CD4-positive, alpha-beta memory T cell (primary cell): ENCODE data around the gene ZDBF2. TPM values are rescaled to one million over a fixed set of nuclear protein-coding genes. Genes with fewer than 3 reads are reported as not detected.
"Not testable (repeated sequence)": the region's sequence is repeated elsewhere in the genome, so short reads cannot be mapped to it uniquely, and the experiment has no call there.

Experiments used
- CTCF ChIA-PET: fragments of 350-600 bp; sonication (Branson Sonifier 250); formaldehyde crosslinking; loops from one replicate; lab custom pipeline; 2021; ENCODE audit warnings: inconsistent platforms; ENCODE audit not compliant: partially characterized antibody; lab: Charles Lee
- POLR2A ChIA-PET: fragments of 350-600 bp; sonication (Branson Sonifier 250); formaldehyde crosslinking; loops from one replicate; lab custom pipeline; 2021; ENCODE audit not compliant: partially characterized antibody; lab: Charles Lee
- DNase-seq, 5 donors: peaks; one replicate each; pipeline versions ENCODE4 v3.0.0 to v3.0.0-alpha.2; 2020 to 2022; ENCODE audit warnings: mixed read lengths in 1 of 5
- H3K27ac ChIP-seq: one replicate; pipeline ENCODE4 v1.7.0; 2013; ENCODE audit warnings: low read depth, low read length
- H3K27me3 ChIP-seq: 2 replicates; pipeline ENCODE4 v1.7.0; 2013; ENCODE audit warnings: mild to moderate bottlenecking, low read length, moderate library complexity; ENCODE audit not compliant: insufficient read depth
- H3K36me3 ChIP-seq: 2 replicates; pipeline ENCODE4 v1.7.0; 2013; ENCODE audit warnings: mild to moderate bottlenecking, low read length, moderate library complexity; ENCODE audit not compliant: insufficient read depth
- H3K4me1 ChIP-seq: 2 replicates; pipeline ENCODE4 v1.7.0; 2013; ENCODE audit warnings: mild to moderate bottlenecking, low read length, moderate library complexity; ENCODE audit not compliant: insufficient read depth
- H3K4me3 ChIP-seq, 2 donors: one replicate each; pipeline ENCODE4 v1.7.0; 2013; ENCODE audit warnings: low read length in 2 of 2, mild to moderate bottlenecking in 1 of 2
- H3K9me3 ChIP-seq, 2 donors: one replicate each; pipeline ENCODE4 v1.7.0; 2013; ENCODE audit warnings: low read length in 2 of 2, control low read depth in 1 of 2; ENCODE audit not compliant: control insufficient read depth in 1 of 2
- H3K27ac Mint-ChIP-seq, 7 donors: one replicate each; pipeline ENCODE4 v1.8.0; 2020 to 2021; ENCODE audit warnings: mixed read lengths in 7 of 7, mild to moderate bottlenecking in 6 of 7, inconsistent platforms in 3 of 7, moderate library complexity in 3 of 7
- H3K27me3 Mint-ChIP-seq, 2 donors: one replicate each; pipeline ENCODE4 v1.8.0; 2020 to 2021; ENCODE audit warnings: mixed read lengths in 2 of 2
- H3K36me3 Mint-ChIP-seq, 2 donors: one replicate each; pipeline ENCODE4 v1.8.0; 2020 to 2021; ENCODE audit warnings: mixed read lengths in 2 of 2, inconsistent platforms in 1 of 2, mild to moderate bottlenecking in 1 of 2
- H3K4me1 Mint-ChIP-seq, 4 donors: one replicate each; pipeline ENCODE4 v1.8.0; 2020 to 2021; ENCODE audit warnings: mixed read lengths in 4 of 4, mild to moderate bottlenecking in 1 of 4
- H3K4me3 Mint-ChIP-seq, 8 donors: one replicate each; pipeline ENCODE4 v1.8.0; 2020 to 2021; ENCODE audit warnings: mixed read lengths in 8 of 8, mild to moderate bottlenecking in 7 of 8, moderate library complexity in 6 of 8, inconsistent platforms in 3 of 8
- H3K9me3 Mint-ChIP-seq, 8 donors: one replicate each; pipeline ENCODE4 v1.8.0; 2020 to 2021; ENCODE audit warnings: mixed read lengths in 8 of 8, mild to moderate bottlenecking in 5 of 8, inconsistent platforms in 3 of 8, moderate library complexity in 1 of 8
- intact Hi-C: fragments of 100-400 bp; cut with micrococcal nuclease; formaldehyde crosslinking; loops from one replicate; pipeline ENCODE4 v1.15.1; 2023
- polyA plus RNA-seq, 2 donors: library from polyadenylated mRNA; unstranded; fragments of 300-500 nt; fragmentation: Illumina TruSeq; gene quantifications; one replicate each; pipeline ENCODE4 v1.2.3, GENCODE V29; 2021
- total RNA-seq, 2 experiments: library from RNA; stranded (reverse); gene quantifications; one replicate each; pipeline ENCODE4 v1.2.3, GENCODE V29; 2021

The ZDBF2 gene
- total and polyA plus RNA-seq, 4 experiments from 2014 or later = 3.3 to 21.4 (median 11.5) TPM

DNA sequence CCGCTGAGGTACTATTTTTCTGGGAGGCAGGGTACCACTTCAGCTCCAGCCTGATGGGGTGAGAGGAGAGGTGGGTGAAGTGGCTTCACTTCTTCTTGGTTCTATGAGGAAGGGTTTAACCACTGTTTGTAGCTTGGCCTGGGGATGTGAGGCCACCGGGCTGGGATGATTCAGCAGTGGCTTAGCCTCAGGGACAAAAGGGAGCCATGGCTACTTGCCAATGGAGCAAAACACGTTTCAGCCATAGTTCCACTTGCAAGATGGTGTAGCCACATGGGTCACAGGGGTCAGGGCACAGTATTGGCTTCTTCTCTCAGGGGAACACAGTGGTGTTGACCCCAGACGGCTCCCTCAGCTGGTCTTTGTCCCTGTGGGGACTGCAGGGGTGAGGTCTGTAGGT lies 14.9 kb downstream of the ZDBF2 start:
- Histone ChIP-seq H3K27ac (no peak overlapping the region), H3K27me3 (no peaks in the 10 kb centered on the region), H3K9me3 (no peaks in the 10 kb centered on the region), H3K4me3 (no peak overlapping the region), H3K36me3 (no peaks in the 10 kb centered on the region), H3K4me1 (no peaks in the 10 kb centered on the region)
- CTCF ChIA-PET = no interaction called here
- DNase-seq = no peak
- Mint-ChIP-seq H3K27ac (no peak overlapping the region), H3K27me3 (peaks cover 0 to 1% of the 10 kb centered on the region in 2 donors), H3K9me3 (peaks cover 0 to 28% (median 17%) of the 10 kb centered on the region in 8 donors), H3K4me1 (peaks cover 0 to 5% (median under 1%) of the 10 kb centered on the region in 4 donors), H3K4me3 (no peak overlapping the region), H3K36me3 (peaks cover 45 to 75% of the 10 kb centered on the region in 2 donors)
- intact Hi-C loops = no loop called here
- POLR2A ChIA-PET = no interaction called here

DNA sequence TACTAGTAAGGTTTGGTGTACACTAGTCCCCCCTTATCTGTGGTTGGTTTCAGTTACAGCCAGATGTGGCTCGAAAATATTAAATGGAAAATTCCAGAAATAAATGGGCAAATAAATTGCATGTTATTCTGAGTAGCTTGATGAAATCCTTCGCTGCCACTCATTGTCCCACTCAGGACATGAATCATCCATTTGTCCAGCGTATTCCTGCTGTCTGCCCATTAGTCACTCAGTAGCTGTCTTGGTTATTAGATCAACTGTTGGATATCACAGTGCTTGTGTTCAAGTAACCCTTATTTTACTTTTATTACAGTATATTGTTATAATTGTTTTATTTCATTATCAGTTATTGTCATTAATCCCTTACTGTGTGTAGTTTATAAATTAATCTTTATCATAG lies 21.7 kb downstream of the ZDBF2 start:
- peaks cover 6 to 44% of the 10 kb centered on the region in 2 donors for H3K36me3 Mint-ChIP-seq
- ChIA-PET POLR2A (no interaction called here), CTCF (no interaction called here)

DNA sequence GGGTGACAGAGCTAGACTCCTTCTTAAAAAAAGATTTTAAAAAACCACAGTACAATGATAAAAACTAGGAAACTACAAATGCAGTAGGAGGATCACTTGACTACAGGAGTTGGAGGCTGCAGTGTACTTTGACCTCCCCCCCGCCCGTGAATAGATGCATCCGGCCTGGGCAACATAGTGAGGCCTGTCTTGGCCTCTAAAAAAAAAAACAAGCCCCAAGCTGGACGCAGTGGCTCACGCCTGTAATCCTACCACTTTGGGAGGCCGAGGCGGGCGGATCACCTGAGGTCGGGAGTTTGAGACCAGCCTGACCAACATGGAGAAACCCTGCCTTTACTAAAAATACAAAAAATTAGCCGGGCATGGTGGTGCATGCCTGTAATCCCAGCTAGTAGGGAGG lies 25.1 kb downstream of the ZDBF2 start:
- H3K27ac Mint-ChIP-seq, H3K4me1 ChIP-seq, H3K27me3 ChIP-seq, H3K27me3 Mint-ChIP-seq, H3K36me3 ChIP-seq, H3K9me3 Mint-ChIP-seq, POLR2A ChIA-PET, intact Hi-C loops, DNase-seq, H3K4me3 ChIP-seq, H3K4me3 Mint-ChIP-seq, H3K4me1 Mint-ChIP-seq, H3K27ac ChIP-seq, H3K9me3 ChIP-seq: not testable (repeated sequence)
- CTCF ChIA-PET = interaction anchor here (0.6 kb wide), 1 partner anchor 96 kb away, joined by 3 read pairs; no protein-coding TSS in a partner anchor
- peaks cover 14 to 28% of the 10 kb centered on the region in 2 donors for H3K36me3 Mint-ChIP-seq

More for the DNA sequence above, 21.7 kb downstream of the ZDBF2 start:
- no peaks in the 10 kb centered on the region for H3K4me1 Mint-ChIP-seq
- DNase-seq = no peak
- H3K4me3 Mint-ChIP-seq = no peak overlapping the region
- no peak overlapping the region for H3K4me3 ChIP-seq
- peaks cover 0 to 6% (median 0%) of the 10 kb centered on the region in 8 donors for H3K9me3 Mint-ChIP-seq
- H3K27me3 ChIP-seq = no peaks in the 10 kb centered on the region
- no peak overlapping the region for H3K27ac ChIP-seq
- no peaks in the 10 kb centered on the region for H3K9me3 ChIP-seq
- H3K27me3 Mint-ChIP-seq = peaks cover 0 to 1% of the 10 kb centered on the region in 2 donors
- no peaks in the 10 kb centered on the region for H3K36me3 ChIP-seq
- intact Hi-C loops = no loop called here
- no peak overlapping the region for H3K27ac Mint-ChIP-seq
- H3K4me1 ChIP-seq = no peaks in the 10 kb centered on the region

DNA sequence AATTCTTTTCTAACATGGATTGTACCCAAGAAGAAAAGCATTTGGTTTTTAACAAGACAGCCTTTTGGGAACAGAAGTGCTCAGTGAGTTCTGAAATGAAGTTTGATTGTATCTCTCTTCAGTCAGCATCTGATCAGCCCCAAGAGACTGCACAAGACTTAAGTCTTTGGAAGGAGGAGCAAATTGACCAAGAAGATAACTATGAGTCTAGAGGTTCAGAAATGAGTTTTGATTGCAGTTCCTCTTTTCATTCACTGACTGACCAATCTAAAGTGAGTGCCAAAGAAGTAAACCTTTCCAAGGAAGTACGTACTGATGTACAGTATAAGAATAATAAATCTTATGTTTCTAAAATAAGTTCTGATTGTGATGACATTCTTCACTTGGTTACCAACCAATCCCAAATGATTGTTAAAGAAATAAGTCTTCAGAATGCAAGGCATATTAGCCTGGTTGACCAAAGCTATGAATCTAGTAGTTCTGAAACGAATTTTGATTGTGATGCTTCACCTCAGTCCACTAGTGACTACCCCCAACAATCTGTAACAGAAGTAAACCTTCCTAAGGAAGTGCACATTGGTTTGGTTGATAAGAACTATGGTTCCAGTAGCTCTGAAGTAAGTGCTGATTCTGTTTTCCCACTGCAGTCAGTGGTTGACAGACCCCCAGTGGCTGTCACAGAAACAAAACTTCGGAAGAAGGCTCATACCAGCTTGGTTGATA lies 31.2 kb downstream of the ZDBF2 start:
- H3K27ac ChIP-seq = no peak overlapping the region

DNA sequence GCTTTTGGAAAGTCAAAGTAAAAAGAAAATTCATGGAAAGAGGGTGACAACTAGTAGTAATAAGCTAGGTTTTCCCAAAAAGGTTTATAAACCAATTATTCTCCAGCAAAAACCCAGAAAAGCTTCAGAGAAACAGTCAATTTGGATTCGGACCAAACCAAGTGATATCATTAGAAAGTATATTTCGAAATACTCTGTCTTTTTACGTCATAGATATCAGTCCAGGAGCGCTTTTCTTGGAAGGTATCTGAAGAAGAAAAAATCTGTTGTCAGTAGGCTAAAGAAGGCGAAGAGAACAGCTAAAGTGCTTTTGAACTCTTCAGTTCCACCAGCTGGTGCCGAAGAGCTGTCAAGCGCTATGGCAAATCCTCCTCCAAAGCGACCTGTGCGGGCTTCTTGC lies 36.6 kb downstream of the ZDBF2 start:
- Mint-ChIP-seq H3K4me1 (no peaks in the 10 kb centered on the region), H3K9me3 (peaks cover 0 to 14% (median 5%) of the 10 kb centered on the region in 8 donors), H3K36me3 (peaks cover 3 to 9% of the 10 kb centered on the region in 2 donors), H3K27ac (no peak overlapping the region), H3K4me3 (no peak overlapping the region), H3K27me3 (no peaks in the 10 kb centered on the region)
- intact Hi-C loops = no loop called here
- Histone ChIP-seq H3K4me1 (no peaks in the 10 kb centered on the region), H3K9me3 (no peaks in the 10 kb centered on the region), H3K4me3 (no peak overlapping the region), H3K27ac (no peak overlapping the region), H3K27me3 (no peaks in the 10 kb centered on the region), H3K36me3 (no peaks in the 10 kb centered on the region)
- POLR2A ChIA-PET = no interaction called here
- CTCF ChIA-PET = interaction anchor here (1.2 kb wide), 1 partner anchor 9 kb away, joined by 3 read pairs; no protein-coding TSS in a partner anchor
- DNase-seq = no peak

More for the DNA sequence above, 31.2 kb downstream of the ZDBF2 start:
- Histone ChIP-seq H3K4me3 (no peak overlapping the region), H3K9me3 (no peaks in the 10 kb centered on the region), H3K4me1 (no peaks in the 10 kb centered on the region), H3K36me3 (no peaks in the 10 kb centered on the region), H3K27me3 (no peaks in the 10 kb centered on the region)
- Mint-ChIP-seq H3K4me3 (no peak overlapping the region), H3K4me1 (no peaks in the 10 kb centered on the region), H3K27ac (no peak overlapping the region), H3K27me3 (no peaks in the 10 kb centered on the region), H3K9me3 (peaks cover 0 to 14% (median 4%) of the 10 kb centered on the region in 8 donors), H3K36me3 (peaks cover 13 to 20% of the 10 kb centered on the region in 2 donors)
- CTCF ChIA-PET = no interaction called here
- intact Hi-C loops = no loop called here
- DNase-seq = no peak
- POLR2A ChIA-PET = no interaction called here

DNA sequence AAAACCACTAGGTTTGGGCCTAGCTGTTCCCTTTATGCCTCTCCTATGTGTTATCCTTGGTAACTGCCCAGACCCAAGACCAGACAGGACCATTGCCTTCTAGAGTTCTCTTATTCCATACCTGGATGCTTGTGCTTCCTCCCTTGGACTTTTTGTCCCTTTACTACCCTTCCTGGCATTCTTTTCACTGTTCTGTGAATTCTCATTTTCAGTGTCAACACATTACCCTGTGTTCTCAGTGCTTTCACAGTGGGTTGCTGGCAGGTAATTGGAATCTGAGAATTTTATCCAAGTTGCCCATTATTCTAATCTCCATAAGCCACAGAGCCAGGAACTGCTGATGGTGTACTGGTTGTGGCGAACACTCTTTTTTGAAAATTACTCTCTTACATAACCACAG lies 41.7 kb downstream of the ZDBF2 start:
- POLR2A ChIA-PET = no interaction called here
- no peak overlapping the region for H3K4me3 ChIP-seq
- H3K27ac ChIP-seq = no peak overlapping the region
- Mint-ChIP-seq H3K9me3 (peaks cover 0 to 22% (median 12%) of the 10 kb centered on the region in 8 donors), H3K4me1 (no peaks in the 10 kb centered on the region), H3K27me3 (no peaks in the 10 kb centered on the region), H3K27ac (no peak overlapping the region), H3K36me3 (peaks cover 3 to 4% of the 10 kb centered on the region in 2 donors), H3K4me3 (no peak overlapping the region)
- H3K27me3 ChIP-seq = no peaks in the 10 kb centered on the region
- H3K4me1 ChIP-seq = no peaks in the 10 kb centered on the region
- intact Hi-C loops = no loop called here
- DNase-seq = no peak
- no peaks in the 10 kb centered on the region for H3K36me3 ChIP-seq
- CTCF ChIA-PET = no interaction called here
- H3K9me3 ChIP-seq = peaks cover 0 to 5% of the 10 kb centered on the region in 2 donors

DNA sequence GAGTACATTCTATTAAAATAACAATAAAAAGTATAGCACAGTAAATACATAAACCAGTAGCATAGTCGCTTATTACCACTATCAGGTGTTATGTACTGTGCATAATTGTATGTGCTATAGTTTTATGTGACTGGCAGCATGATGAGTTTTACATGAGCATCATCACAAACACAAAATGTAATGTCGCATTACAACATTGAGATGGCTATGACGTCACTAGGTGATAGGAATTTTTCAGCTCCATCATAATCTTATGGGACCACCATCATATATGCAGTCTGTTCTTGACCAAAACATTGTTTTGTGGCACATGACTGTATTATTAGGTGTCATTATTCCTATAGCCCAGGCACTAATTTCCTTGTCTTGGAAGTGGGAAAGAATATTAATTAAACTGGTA lies 48.6 kb downstream of the ZDBF2 start:
- Histone ChIP-seq H3K36me3 (no peaks in the 10 kb centered on the region), H3K27ac (no peak overlapping the region), H3K4me1 (no peaks in the 10 kb centered on the region), H3K9me3 (peaks cover 0 to 5% of the 10 kb centered on the region in 2 donors), H3K27me3 (no peaks in the 10 kb centered on the region), H3K4me3 (no peak overlapping the region)
- H3K4me3 Mint-ChIP-seq = no peak overlapping the region
- peaks cover 0 to 14% (median 9%) of the 10 kb centered on the region in 8 donors for H3K9me3 Mint-ChIP-seq
- CTCF ChIA-PET = no interaction called here
- no peak overlapping the region for H3K27ac Mint-ChIP-seq
- no peak for DNase-seq
- intact Hi-C loops = no loop called here
- peaks cover 0 to 2% of the 10 kb centered on the region in 2 donors for H3K36me3 Mint-ChIP-seq
- H3K4me1 Mint-ChIP-seq = no peaks in the 10 kb centered on the region
- peaks cover 0 to 4% of the 10 kb centered on the region in 2 donors for H3K27me3 Mint-ChIP-seq
- POLR2A ChIA-PET = no interaction called here
